ENCODE measurements around the gene EFCAB10.
"Not testable (repeated sequence)": the region's sequence is repeated elsewhere in the genome, so short reads cannot be mapped to it uniquely, and the experiment has no call there.

EFCAB10 gene

DNA sequence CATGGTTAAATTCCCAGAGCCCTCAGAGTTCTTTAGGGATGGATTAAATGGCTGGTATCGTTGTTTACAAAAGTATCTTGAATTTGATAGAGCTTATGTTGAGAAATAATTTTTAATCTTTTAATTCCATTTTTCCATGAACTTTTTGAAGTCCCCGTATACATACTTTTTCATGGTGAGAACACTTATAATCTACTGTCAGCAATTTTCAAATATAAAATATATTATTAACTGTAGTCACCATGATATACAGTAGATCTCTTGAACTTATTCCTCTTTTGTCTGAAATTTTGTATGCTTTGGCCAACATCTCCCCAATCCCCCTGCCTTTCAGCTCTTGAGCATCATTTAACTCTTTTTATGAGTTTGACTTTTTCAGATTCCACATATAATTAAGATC lies 9.4 kb downstream of the EFCAB10 start:
- no peak overlapping the region for H3K9ac ChIP-seq (ENCODE audit: low read depth, low read length)
- no peaks in the 10 kb centered on the region for H3K9me3 ChIP-seq (ENCODE audit: insufficient read depth, low read depth, low read length)
- H3K4me1 ChIP-seq (ENCODE audit: insufficient read depth, low read length), result no peaks in the 10 kb centered on the region
- 100% methylated on average over 1 of the region's 2 CpGs for WGBS
- H3K4me3 ChIP-seq (ENCODE audit: low read length), result no peak overlapping the region
- no peak overlapping the region for H3K27ac ChIP-seq (ENCODE audit: low read depth, low read length)
- H3K27me3 ChIP-seq (ENCODE audit: insufficient read depth, low read length), result no peaks in the 10 kb centered on the region
- peaks cover 23% of the 10 kb centered on the region for H3K36me3 ChIP-seq (ENCODE audit: insufficient read depth, low read length)

DNA sequence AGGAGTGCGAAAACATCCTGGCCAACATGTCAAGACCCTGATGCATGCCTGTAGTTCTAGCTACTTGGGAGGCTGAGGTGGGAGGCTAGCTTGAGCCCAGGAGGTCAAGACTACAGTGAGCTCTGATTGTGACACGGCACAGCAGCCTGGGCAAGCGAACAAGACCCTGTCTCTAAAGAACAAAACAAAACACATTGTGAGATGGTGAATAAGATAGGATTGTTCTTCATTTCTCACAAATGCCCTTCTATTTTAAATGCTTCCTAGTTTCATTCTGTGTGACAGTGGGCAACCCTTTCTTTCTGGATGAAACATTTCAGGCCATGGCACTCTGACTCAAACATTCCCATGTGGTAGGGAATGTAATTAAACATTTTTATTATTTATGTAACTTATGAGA lies 13.5 kb downstream of the EFCAB10 start:
- H3K27ac ChIP-seq (ENCODE audit: low read depth, low read length), result no peak overlapping the region
- no peak overlapping the region for H3K4me3 ChIP-seq (ENCODE audit: low read length)
- peaks cover 60% of the 10 kb centered on the region for H3K36me3 ChIP-seq (ENCODE audit: insufficient read depth, low read length)
- H3K27me3 ChIP-seq (ENCODE audit: insufficient read depth, low read length), result no peaks in the 10 kb centered on the region
- 88% methylated on average over 2 of the region's 3 CpGs for WGBS
- H3K9me3 ChIP-seq (ENCODE audit: insufficient read depth, low read depth, low read length), result no peaks in the 10 kb centered on the region
- H3K9ac ChIP-seq (ENCODE audit: low read depth, low read length), result no peak overlapping the region
- no peaks in the 10 kb centered on the region for H3K4me1 ChIP-seq (ENCODE audit: insufficient read depth, low read length)

DNA sequence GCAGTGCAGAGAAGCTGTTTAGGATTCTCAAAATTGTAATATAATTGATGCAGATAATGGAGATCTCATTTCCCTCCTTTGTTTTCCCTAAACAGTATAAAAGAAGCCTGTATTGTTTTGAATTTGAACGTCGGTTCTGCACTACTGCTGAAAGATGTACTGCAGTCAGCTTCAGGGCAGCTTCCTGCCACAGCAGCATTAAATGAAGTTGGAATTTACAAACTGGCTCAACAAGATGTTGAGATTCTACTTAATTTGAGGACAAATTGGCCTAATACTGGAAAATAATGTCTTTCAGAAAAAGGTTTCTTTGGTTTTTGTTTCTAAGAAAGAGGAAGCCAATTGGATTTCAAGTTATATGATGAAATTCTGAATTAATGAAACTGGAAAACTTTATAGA lies 14.3 kb downstream of the EFCAB10 start:
- no peaks in the 10 kb centered on the region for H3K9me3 ChIP-seq (ENCODE audit: insufficient read depth, low read depth, low read length)
- H3K4me3 ChIP-seq (ENCODE audit: low read length), result no peak overlapping the region
- no peak overlapping the region for H3K9ac ChIP-seq (ENCODE audit: low read depth, low read length)
- no peak overlapping the region for H3K27ac ChIP-seq (ENCODE audit: low read depth, low read length)
- no peaks in the 10 kb centered on the region for H3K4me1 ChIP-seq (ENCODE audit: insufficient read depth, low read length)
- H3K27me3 ChIP-seq (ENCODE audit: insufficient read depth, low read length), result no peaks in the 10 kb centered on the region
- H3K36me3 ChIP-seq (ENCODE audit: insufficient read depth, low read length), result peaks cover 60% of the 10 kb centered on the region
- WGBS, result 93% methylated on average over 2 of the region's 2 CpGs

DNA sequence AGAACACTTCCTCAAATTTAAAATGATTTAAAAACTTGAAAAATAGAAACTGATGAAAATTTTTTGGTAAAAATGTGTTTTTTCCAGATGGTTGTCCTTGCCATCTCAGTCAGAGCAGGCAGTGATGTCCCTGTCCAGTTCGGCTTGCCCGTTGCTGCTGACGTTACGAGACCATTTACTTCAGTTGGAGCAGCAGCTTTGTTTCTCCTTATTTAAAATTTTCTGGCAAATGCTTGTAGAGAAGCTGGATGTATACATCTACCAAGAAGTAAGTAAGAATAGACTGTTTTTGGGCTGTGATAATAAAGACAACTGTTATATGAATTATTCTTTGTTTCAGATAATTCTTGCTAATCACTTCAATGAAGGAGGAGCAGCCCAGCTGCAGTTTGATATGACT lies 16.1 kb downstream of the EFCAB10 start:
- no peaks in the 10 kb centered on the region for H3K9me3 ChIP-seq (ENCODE audit: insufficient read depth, low read depth, low read length)
- no peak overlapping the region for H3K27ac ChIP-seq (ENCODE audit: low read depth, low read length)
- H3K4me3 ChIP-seq (ENCODE audit: low read length), result no peak overlapping the region
- H3K9ac ChIP-seq (ENCODE audit: low read depth, low read length), result no peak overlapping the region
- H3K4me1 ChIP-seq (ENCODE audit: insufficient read depth, low read length), result no peaks in the 10 kb centered on the region
- WGBS, result over 99% methylated on average over 4 of the region's 4 CpGs
- H3K27me3 ChIP-seq (ENCODE audit: insufficient read depth, low read length), result no peaks in the 10 kb centered on the region
- H3K36me3 ChIP-seq (ENCODE audit: insufficient read depth, low read length), result peaks cover 72% of the 10 kb centered on the region

- no peaks in the 10 kb centered on the region for H3K9me3 ChIP-seq (ENCODE audit: insufficient read depth, low read depth, low read length)
- no peak overlapping the region for H3K27ac ChIP-seq (ENCODE audit: low read depth, low read length)
- H3K4me1 ChIP-seq (ENCODE audit: insufficient read depth, low read length), result no peaks in the 10 kb centered on the region
- H3K4me3 ChIP-seq (ENCODE audit: low read length), result no peak overlapping the region
- no peak overlapping the region for H3K9ac ChIP-seq (ENCODE audit: low read depth, low read length)
- peaks cover 77% of the 10 kb centered on the region for H3K36me3 ChIP-seq (ENCODE audit: insufficient read depth, low read length)
- 96% methylated on average over 1 of the region's 1 CpG for WGBS
- no peaks in the 10 kb centered on the region for H3K27me3 ChIP-seq (ENCODE audit: insufficient read depth, low read length)
Observed at GRCh38 chr7:105559926-105560325, 21.4 kb downstream of the EFCAB10 start.

DNA sequence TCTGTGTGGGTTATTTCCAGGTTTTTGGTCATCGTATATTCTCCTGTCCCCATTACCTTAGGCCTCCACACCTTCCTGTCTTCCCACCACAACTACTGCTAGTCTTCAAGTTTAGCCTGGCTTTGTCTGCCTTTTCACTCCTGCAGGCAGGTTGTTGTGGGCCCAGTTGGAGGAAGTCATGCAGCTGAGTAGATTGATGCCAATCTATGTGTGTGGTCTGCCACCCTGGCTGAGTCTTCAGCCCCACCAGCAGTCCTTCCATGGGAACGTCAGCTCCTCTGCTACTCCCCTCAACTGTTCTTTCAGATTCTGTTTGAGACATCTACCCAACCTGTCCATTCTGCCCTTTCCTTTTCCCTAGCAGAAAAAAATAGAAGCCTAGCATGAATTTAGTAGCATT lies 43.0 kb downstream of the EFCAB10 start:
- Histone ChIP-seq H3K9me3 (ENCODE audit: insufficient read depth, low read depth, low read length) (no peaks in the 10 kb centered on the region), H3K27ac (ENCODE audit: low read depth, low read length) (no peak overlapping the region), H3K4me3 (ENCODE audit: low read length) (no peak overlapping the region), H3K36me3 (ENCODE audit: insufficient read depth, low read length) (peaks cover 73% of the 10 kb centered on the region), H3K27me3 (ENCODE audit: insufficient read depth, low read length) (no peaks in the 10 kb centered on the region), H3K9ac (ENCODE audit: low read depth, low read length) (no peak overlapping the region), H3K4me1 (ENCODE audit: insufficient read depth, low read length) (no peaks in the 10 kb centered on the region)
- WGBS, result 94% methylated on average over 2 of the region's 2 CpGs

- peaks cover 7% of the 10 kb centered on the region; the same call in 1 of the 2 replicates for H3K4me1 ChIP-seq (ENCODE audit: insufficient read depth, low read length)
- peaks cover 28% of the 10 kb centered on the region for H3K36me3 ChIP-seq (ENCODE audit: insufficient read depth, low read length)
- no peaks in the 10 kb centered on the region for H3K9me3 ChIP-seq (ENCODE audit: insufficient read depth, low read depth, low read length)
- H3K4me3 ChIP-seq (ENCODE audit: low read length), result peak overlapping the region; percentile 92
- no peaks in the 10 kb centered on the region for H3K27me3 ChIP-seq (ENCODE audit: insufficient read depth, low read length)
- no peak overlapping the region for H3K27ac ChIP-seq (ENCODE audit: low read depth, low read length)
- H3K9ac ChIP-seq (ENCODE audit: low read depth, low read length), result peak overlapping the region; percentile 89
- 55% methylated on average over 12 of the region's 12 CpGs for WGBS
Observed at GRCh38 chr7:105532709-105533460, 48.4 kb downstream of the EFCAB10 start.

DNA sequence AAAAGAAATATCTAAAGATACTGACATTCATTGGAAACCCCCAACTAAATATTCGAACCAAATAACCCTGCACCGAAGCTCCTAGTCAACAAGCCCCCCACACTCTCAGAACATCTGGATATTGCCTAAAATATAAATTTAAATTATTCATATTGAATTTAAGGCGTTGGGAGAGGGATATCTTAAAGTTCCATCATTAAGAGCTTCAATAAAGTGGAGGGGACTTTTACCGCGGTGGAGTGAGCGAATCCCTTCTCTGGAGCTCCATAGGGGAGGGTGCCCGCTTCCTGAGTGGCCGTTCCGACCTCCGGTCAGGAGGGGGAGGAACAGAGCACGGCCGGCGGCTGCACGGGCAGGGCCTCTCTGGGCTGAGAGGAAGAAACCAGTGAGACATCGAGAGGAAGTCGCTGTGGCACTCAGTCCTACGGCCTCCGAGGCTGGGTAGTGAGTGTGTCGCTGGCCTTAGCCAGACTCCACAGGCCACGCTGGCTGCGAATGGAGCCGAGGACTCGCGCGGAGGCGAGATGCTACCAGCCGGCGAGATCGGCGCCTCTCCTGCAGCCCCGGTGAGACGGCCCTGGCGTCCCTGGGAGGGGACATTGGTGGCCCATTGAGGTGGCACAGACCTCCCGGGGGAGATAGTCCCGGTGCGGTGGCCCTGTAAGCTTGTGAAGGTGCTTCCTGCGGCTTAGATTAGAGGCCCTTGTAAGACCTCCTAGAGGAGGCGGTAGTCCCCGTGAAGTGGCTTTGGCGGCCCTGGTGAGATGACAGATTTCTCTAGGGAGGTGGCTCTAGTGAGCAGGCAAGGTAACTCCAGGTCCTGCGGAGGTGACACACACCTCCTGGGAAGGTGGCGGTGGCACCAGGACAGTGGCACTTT lies 49.3 kb downstream of the EFCAB10 start, which contains the start of gene RINT1:
Gene RINT1, plus strand, starts transcription at position 410 of the 880 bp plus-strand sequence. Its CDS starts 115 bp downstream, at position 525.
- Histone ChIP-seq H3K9ac (ENCODE audit: low read depth, low read length) (peak within 1 kb of the TSS; percentile 89), H3K36me3 (ENCODE audit: insufficient read depth, low read length) (peaks cover 20% of the 10 kb centered on the region), H3K27ac (ENCODE audit: low read depth, low read length) (peak within 1 kb of the TSS; percentile 72), H3K27me3 (ENCODE audit: insufficient read depth, low read length) (no peaks in the 10 kb centered on the region), H3K9me3 (ENCODE audit: insufficient read depth, low read depth, low read length) (no peaks in the 10 kb centered on the region), H3K4me3 (ENCODE audit: low read length) (peak within 1 kb of the TSS; percentile 92), H3K4me1 (ENCODE audit: insufficient read depth, low read length) (peaks cover 7% of the 10 kb centered on the region; the same call in 1 of the 2 replicates)
- 3% methylated on average over 42 of the region's 42 CpGs for WGBS

- no peaks in the 10 kb centered on the region for H3K27me3 ChIP-seq (ENCODE audit: insufficient read depth, low read length)
- H3K4me1 ChIP-seq (ENCODE audit: insufficient read depth, low read length), result peaks cover 7% of the 10 kb centered on the region; the same call in 1 of the 2 replicates
- no peak overlapping the region for H3K9ac ChIP-seq (ENCODE audit: low read depth, low read length)
- peaks cover 11% of the 10 kb centered on the region for H3K36me3 ChIP-seq (ENCODE audit: insufficient read depth, low read length)
- no peak overlapping the region for H3K4me3 ChIP-seq (ENCODE audit: low read length)
- no peaks in the 10 kb centered on the region for H3K9me3 ChIP-seq (ENCODE audit: insufficient read depth, low read depth, low read length)
- WGBS, result 96% methylated on average over 20 of the region's 20 CpGs
- H3K27ac ChIP-seq (ENCODE audit: low read depth, low read length), result no peak overlapping the region
Observed at GRCh38 chr7:105530546-105530945, 50.7 kb downstream of the EFCAB10 start.

DNA sequence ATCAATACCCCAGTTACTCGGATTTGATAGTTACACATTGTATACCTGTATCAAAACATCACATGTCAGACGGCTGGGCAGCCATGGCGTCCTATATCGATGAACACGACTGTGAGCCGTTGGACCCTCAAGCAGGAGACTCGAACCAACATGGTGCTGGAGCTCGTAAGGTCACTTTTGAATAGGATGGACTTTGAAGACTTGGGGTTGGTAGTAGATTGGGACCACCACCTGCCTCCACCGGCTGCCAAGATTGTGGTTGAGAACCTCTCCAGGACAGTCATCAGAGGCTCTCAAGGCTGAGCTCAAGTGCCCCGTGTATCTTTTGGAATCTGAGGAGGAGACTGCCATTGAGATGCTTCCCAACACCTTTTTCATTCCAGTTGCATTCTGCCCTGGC lies 51.2 kb downstream of the EFCAB10 start:
- WGBS, result 94% methylated on average over 10 of the region's 10 CpGs
- H3K4me1 ChIP-seq (ENCODE audit: insufficient read depth, low read length), result peaks cover 7% of the 10 kb centered on the region; the same call in 1 of the 2 replicates
- no peak overlapping the region for H3K4me3 ChIP-seq (ENCODE audit: low read length)
- H3K36me3 ChIP-seq (ENCODE audit: insufficient read depth, low read length), result peaks cover 11% of the 10 kb centered on the region
- no peak overlapping the region for H3K27ac ChIP-seq (ENCODE audit: low read depth, low read length)
- H3K27me3 ChIP-seq (ENCODE audit: insufficient read depth, low read length), result no peaks in the 10 kb centered on the region
- H3K9me3 ChIP-seq (ENCODE audit: insufficient read depth, low read depth, low read length), result no peaks in the 10 kb centered on the region
- no peak overlapping the region for H3K9ac ChIP-seq (ENCODE audit: low read depth, low read length)

DNA sequence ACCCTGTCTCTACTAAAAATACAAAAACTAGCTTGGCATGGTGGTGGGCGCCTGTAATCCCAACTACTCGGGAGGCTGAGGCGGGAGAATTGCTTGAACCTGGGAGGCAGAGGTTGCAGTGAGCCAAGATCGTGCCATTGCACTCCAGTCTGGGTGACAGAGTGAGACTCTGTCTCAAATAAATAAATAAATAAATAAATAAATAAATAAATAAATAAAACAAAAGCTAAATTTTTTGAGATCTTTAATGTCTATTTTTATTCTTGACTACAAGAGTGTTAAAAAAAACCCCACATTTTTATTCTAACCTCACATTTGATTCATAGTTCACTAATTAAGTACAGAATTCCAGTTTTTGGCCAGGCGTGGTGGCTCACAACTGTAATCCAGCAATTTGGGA lies 53.6 kb downstream of the EFCAB10 start:
- H3K4me3 ChIP-seq (ENCODE audit: low read length); H3K27me3 ChIP-seq (ENCODE audit: insufficient read depth, low read length); H3K4me1 ChIP-seq (ENCODE audit: insufficient read depth, low read length); H3K27ac ChIP-seq (ENCODE audit: low read depth, low read length); H3K36me3 ChIP-seq (ENCODE audit: insufficient read depth, low read length); H3K9ac ChIP-seq (ENCODE audit: low read depth, low read length); H3K9me3 ChIP-seq (ENCODE audit: insufficient read depth, low read depth, low read length): not testable (repeated sequence)
- WGBS, result 94% methylated on average over 4 of the region's 5 CpGs

All from HUES64 (cell line).